ENCODE measurements around the gene URM1.
"Not testable (repeated sequence)": the region's sequence is repeated elsewhere in the genome, so short reads cannot be mapped to it uniquely, and the experiment has no call there.

The URM1 gene

GRCh38 chr9:128370752-128371629, at the start of gene URM1:
Gene URM1, plus strand, starts transcription at chr9:128371374. Its CDS starts 7 bp downstream, at chr9:128371381.
- DNase-seq = peak; percentile 85

GRCh38 chr9:128321879-128322403, 49.2 kb upstream of the URM1 start:
- DNase-seq = no peak

GRCh38 chr9:128322404-128323211, 48.6 kb upstream of the URM1 start, which contains the start of the genes COQ4 and TRUB2:
Gene COQ4, plus strand, starts transcription at chr9:128322839. Its CDS starts 20 bp downstream, at chr9:128322859.
Gene TRUB2, minus strand, starts transcription at chr9:128322447. Its CDS starts 39 bp downstream, at chr9:128322408.
- DNase-seq = peak; percentile 91

- no peak for DNase-seq
Observed at GRCh38 chr9:128323212-128323730, 47.9 kb upstream of the URM1 start.

- no peak for DNase-seq
Observed at GRCh38 chr9:128323791-128324190, 47.4 kb upstream of the URM1 start.

DNA sequence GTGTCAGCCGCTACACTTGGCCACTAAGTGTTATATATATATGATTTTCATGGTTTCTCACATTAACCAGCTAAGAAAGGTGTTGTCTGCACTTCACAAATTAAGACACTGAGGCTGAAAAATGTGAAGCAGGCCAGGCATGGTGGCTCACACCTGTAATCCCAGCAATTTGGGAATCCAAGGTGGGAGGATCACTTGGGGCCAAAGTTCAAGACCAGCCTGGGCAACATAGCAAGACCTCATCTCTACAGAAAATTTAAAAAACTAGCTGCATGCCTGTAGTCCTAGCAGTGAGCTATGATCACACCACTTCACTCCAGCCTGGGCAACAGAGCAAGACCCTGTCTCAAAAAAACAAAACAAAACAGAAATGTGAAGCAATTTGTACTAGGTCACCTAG, 46.8 kb upstream of the URM1 start:
- DNase-seq = no peak

GRCh38 chr9:128325629-128326028, 45.5 kb upstream of the URM1 start:
- no peak for DNase-seq

DNA sequence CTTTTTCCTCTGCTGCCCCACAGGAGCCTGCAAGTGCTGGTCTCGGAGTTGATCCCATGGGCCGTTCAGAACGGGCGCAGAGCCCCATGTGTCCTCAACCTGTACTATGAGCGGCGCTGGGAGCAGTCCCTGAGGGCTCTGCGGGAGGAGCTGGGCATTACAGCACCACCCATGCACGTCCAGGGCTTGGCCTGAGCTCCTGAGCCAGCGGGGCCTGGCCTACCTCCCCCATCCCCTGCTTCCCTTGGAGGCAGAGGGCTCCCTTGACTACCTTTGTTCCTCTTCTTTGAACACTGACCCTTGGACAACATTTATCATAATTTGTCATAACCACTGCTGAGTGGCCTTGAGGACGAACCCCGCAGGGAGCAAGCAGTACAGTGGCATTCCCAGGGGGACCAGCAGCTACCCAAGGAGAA, 37.7 kb upstream of the URM1 start:
- no peak for DNase-seq

DNA sequence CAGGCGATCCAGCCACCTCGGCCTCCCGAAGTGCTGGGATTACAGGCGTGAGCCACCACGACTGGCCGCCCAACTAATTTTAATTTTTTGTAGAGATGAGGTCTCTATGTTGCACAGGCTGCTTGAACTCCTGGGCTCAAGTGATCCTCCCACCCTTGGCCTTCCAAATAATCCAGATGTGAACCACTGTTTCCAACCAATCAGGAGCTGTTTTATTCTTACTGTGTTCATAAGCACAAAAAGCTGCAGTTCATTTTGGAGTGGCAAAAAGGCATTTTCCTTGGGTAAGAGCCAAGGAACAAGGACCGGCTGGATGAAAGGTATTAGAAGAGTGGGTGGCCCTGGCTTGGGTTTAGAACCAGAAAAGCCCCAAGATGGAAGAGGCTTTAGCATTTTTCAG, 36.0 kb upstream of the URM1 start:
- DNase-seq = no peak

DNA sequence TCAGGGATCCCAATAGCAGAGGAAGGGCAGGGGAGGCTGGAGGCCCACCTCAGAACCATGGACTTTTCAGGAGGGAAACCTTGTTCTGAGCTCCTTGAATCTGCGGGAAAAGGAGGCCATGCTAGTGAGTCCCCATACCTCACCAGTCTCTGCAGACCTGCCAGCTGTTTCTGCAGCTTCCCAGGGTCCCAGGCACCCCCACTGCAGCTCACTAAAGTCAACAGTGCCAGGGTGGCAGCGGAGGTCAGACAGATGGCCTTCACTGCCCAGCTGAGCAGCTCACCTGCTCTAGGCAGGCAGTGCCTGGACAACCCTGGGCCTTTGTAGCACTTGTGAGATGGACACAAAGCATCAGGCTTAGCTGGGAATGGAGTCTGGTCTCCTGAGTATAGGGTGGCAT, 35.3 kb upstream of the URM1 start:
- no peak for DNase-seq

DNA sequence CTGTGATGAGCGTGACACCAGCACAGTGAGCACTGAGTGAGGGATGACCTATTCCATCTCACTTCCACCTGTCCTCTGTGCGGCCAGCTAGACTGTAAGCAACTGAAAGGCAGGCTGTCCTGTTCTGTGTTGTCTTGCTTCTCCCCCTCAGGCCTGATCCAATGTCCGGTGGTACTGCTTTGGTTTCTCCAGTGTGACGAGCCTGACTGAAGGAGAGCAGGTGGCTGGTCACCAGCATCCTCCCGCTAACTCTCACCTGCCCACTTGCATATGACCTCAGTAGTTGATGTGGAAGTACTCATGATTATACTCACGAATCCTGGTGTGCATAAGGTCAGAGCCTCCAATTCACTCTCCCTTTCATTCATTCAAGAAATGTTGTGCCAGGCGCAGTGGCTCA, 33.2 kb upstream of the URM1 start:
- DNase-seq = no peak

DNA sequence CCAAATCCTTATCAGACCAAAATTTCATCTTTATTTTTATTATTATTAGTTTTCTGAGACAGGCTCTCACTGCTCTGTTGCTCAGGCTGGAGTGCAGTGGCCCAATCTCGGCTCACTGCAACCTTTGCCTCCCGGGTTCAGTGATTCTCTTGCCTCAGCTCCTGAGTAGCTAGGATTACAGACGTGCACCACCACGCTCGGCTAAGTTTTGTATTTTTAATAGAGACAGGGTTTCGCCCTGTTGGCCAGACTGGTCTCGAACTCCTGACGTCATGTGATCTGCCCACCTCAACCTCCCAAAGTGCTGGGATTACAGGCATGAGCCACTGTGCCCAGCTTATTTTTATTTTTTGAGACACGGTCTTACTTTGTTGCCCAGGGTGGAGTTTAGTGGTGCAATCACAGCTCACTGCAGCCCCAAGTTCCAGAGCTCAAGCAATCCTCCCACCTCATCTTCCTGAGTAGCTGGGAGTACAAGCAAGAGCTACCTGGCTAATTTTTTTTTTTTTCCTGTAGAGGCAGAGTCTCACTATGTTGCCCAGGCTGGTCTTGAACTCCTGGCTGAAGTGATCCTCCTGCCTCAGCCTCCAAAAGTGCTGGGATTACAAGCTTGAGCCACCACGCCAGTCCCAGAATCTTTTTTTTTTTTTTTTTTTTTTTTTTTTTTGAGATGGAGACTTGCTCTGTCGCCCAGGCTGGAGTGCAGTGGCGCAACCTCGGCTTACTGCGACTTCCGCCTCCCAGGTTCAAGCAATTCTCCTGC, 32.1 kb upstream of the URM1 start:
- not testable (repeated sequence) for DNase-seq

GRCh38 chr9:128339761-128340690, 31.1 kb upstream of the URM1 start, which contains the start of gene SLC27A4:
Gene SLC27A4, plus strand, starts transcription at chr9:128340527. Its CDS starts 2,606 bp downstream, at chr9:128343133.
- peak; percentile 49 for DNase-seq

DNA sequence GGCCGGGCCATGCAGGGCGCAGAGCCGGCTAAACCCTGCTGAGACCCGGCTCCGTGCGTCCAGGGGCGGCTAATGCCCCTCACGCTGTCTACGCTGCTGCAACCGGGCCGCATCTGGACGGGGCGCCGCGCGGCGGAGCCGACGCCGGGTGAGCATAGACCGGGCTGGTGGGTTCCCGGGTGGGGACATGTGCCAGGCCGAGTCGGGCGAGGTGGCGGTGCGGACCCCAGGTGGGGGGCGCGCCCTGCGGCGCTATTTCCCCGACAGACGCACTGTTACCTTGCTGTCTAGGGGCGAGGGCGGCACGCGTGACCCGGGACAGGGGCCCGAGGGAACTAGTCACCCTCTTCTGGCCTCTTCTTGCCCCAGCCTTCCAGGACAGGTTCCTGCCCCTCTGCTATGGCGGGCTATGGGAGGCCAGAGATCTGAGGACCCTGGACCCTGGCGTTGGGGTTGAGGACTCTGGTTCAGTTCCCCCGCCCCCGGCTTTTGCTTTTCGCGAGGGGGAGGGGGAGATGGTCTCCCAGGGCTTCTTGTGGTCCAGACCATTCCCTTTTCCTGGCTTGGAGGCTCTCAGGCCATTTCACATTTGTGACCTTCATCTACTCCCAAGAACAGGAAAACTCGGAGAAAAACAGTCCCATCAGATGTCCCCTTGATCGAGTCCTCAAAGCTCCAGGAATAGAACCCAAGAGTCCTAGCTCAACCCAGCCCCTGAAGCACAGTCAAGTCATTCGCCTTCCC, 30.3 kb upstream of the URM1 start:
- no peak for DNase-seq

- DNase-seq = peak; percentile 35
Observed at GRCh38 chr9:128341435-128341849, 29.7 kb upstream of the URM1 start.

- DNase-seq = no peak
Observed at GRCh38 chr9:128342971-128343680, 28.0 kb upstream of the URM1 start.

- no peak for DNase-seq
Observed at GRCh38 chr9:128343855-128344254, 27.3 kb upstream of the URM1 start.

DNA sequence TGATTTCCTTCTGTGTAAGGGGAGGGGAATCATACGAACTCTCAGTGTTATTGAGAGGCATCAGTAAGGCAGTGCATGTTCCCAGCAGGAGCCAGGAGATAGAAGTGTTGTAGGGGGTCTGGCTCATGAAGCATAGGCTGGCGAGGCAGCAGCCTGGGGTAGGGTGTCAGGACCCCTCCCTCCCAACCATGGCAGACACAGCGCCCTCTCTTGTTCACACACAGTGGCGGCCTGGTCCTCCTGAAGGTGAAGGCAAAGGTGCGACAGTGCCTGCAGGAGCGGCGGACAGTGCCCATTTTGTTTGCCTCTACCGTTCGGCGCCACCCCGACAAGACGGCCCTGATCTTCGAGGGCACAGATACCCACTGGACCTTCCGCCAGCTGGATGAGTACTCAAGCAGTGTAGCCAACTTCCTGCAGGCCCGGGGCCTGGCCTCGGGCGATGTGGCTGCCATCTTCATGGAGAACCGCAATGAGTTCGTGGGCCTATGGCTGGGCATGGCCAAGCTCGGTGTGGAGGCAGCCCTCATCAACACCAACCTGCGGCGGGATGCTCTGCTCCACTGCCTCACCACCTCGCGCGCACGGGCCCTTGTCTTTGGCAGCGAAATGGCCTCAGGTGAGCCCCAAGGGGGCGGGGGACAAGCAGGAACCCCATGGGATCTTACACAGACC, 26.1 kb upstream of the URM1 start:
- DNase-seq = no peak

- DNase-seq = no peak
Observed at GRCh38 chr9:128349125-128349524, 22.0 kb upstream of the URM1 start.

Measured in NCI-H2107 (cell line).